CD14-positive monocyte (primary cell): ENCODE data around the gene MGLL. TPM values are rescaled to one million over a fixed set of nuclear protein-coding genes. Genes with fewer than 3 reads are reported as not detected.

ENCODE experiments used
- DNase-seq, 3 donors: peaks; one replicate each; pipeline ENCODE4 v3.0.0-alpha.2; 2011 to 2022
- H2AFZ ChIP-seq: 2 replicates; pipeline ENCODE4 v1.6.0; 2012; ENCODE audit warnings: mild to moderate bottlenecking, low read depth, low read length, inconsistent platforms; ENCODE audit not compliant: insufficient read depth, poor library complexity, severe bottlenecking
- H3K27ac ChIP-seq, 2 donors: 1 replicate in 1 of 2; 2 replicates in 1 of 2; pipeline ENCODE4 v1.5.1; 2012 to 2013; ENCODE audit warnings: low read length in 2 of 2, control low read depth in 1 of 2, inconsistent platforms in 1 of 2, low read depth in 1 of 2, mild to moderate bottlenecking in 1 of 2
- H3K27me3 ChIP-seq, 2 donors: one replicate each; pipeline versions ENCODE4 v1.6.0 to v1.6.1; 2011 to 2013; ENCODE audit warnings: low read length in 2 of 2; ENCODE audit not compliant: control insufficient read depth in 2 of 2, insufficient read depth in 2 of 2
- H3K36me3 ChIP-seq, 2 donors: replicated peaks in 1 of 2; 1 replicate in 1 of 2; 2 replicates in 1 of 2; pipeline versions ENCODE4 v1.5.1 to v1.6.1; 2012 to 2013; ENCODE audit warnings: low read length in 2 of 2, control low read depth in 1 of 2, inconsistent platforms in 1 of 2, mild to moderate bottlenecking in 1 of 2; ENCODE audit not compliant: insufficient read depth in 2 of 2, control insufficient read depth in 1 of 2
- H3K4me1 ChIP-seq, 2 donors: 1 replicate in 1 of 2; 2 replicates in 1 of 2; pipeline versions ENCODE4 v1.5.1 to v1.6.1; 2012 to 2013; ENCODE audit warnings: low read length in 2 of 2, control low read depth in 1 of 2, inconsistent platforms in 1 of 2, mild to moderate bottlenecking in 1 of 2, moderate library complexity in 1 of 2; ENCODE audit not compliant: insufficient read depth in 2 of 2, control insufficient read depth in 1 of 2
- H3K4me2 ChIP-seq: replicated peaks from 2 replicates; pipeline ENCODE3; 2012; ENCODE audit warnings: low read length, moderate library complexity, mild to moderate bottlenecking; ENCODE audit not compliant: poor library complexity, severe bottlenecking; ENCODE audit errors: extremely low read depth
- H3K4me3 ChIP-seq, 3 experiments: fragments of 200-600 bp in 1 of 3; sonication (generic) in 1 of 3; replicated peaks in 1 of 3; 1 replicate in 2 of 3; 2 replicates in 1 of 3; pipeline ENCODE4 v1.5.1; 2011 to 2013; ENCODE audit warnings: low read length in 3 of 3, mild to moderate bottlenecking in 3 of 3, control low read depth in 2 of 3, low read depth in 2 of 3, inconsistent platforms in 1 of 3, moderate library complexity in 1 of 3
- H3K79me2 ChIP-seq: 2 replicates; pipeline ENCODE4 v1.6.0; 2012; ENCODE audit warnings: mild to moderate bottlenecking, control low read depth, inconsistent platforms, low read length, moderate library complexity; ENCODE audit not compliant: insufficient read depth
- H3K9ac ChIP-seq: 2 replicates; pipeline ENCODE4 v1.6.0; 2017; ENCODE audit warnings: low read length, mild to moderate bottlenecking; ENCODE audit not compliant: insufficient read depth, poor library complexity, severe bottlenecking
- H3K9me3 ChIP-seq, 2 donors: replicated peaks in 1 of 2; 1 replicate in 1 of 2; 2 replicates in 1 of 2; pipeline versions ENCODE4 v1.5.1 to v1.6.1; 2012 to 2013; ENCODE audit warnings: low read length in 2 of 2, control low read depth in 1 of 2; ENCODE audit not compliant: control insufficient read depth in 1 of 2, insufficient read depth in 1 of 2
- H4K20me1 ChIP-seq: 2 replicates; pipeline ENCODE4 v1.6.0; 2012; ENCODE audit warnings: mild to moderate bottlenecking, low read length, control low read depth, moderate library complexity; ENCODE audit not compliant: insufficient read depth
- H3K27ac Mint-ChIP-seq, 7 donors: one replicate each; pipeline ENCODE4 v1.8.0; 2020; ENCODE audit warnings: mild to moderate bottlenecking in 7 of 7, mixed read lengths in 7 of 7, moderate library complexity in 6 of 7, inconsistent platforms in 2 of 7
- H3K27me3 Mint-ChIP-seq, 3 donors: one replicate each; pipeline ENCODE4 v1.8.0; 2021 to 2022; ENCODE audit warnings: low read depth in 3 of 3, mild to moderate bottlenecking in 3 of 3, mixed read lengths in 3 of 3, moderate library complexity in 3 of 3, inconsistent platforms in 1 of 3
- H3K36me3 Mint-ChIP-seq, 2 donors: one replicate each; pipeline ENCODE4 v1.8.0; 2020; ENCODE audit warnings: mixed read lengths in 2 of 2, inconsistent platforms in 1 of 2, mild to moderate bottlenecking in 1 of 2
- H3K4me1 Mint-ChIP-seq: one replicate; pipeline ENCODE4 v1.8.0; 2020; ENCODE audit warnings: mild to moderate bottlenecking, mixed read lengths
- H3K4me3 Mint-ChIP-seq, 2 donors: one replicate each; pipeline ENCODE4 v1.8.0; 2020; ENCODE audit warnings: mild to moderate bottlenecking in 2 of 2, mixed read lengths in 2 of 2, moderate library complexity in 1 of 2
- H3K9me3 Mint-ChIP-seq, 7 donors: one replicate each; pipeline ENCODE4 v1.8.0; 2020 to 2022; ENCODE audit warnings: mixed read lengths in 7 of 7, mild to moderate bottlenecking in 6 of 7, moderate library complexity in 6 of 7, inconsistent platforms in 2 of 7
- CTCF ChIP-seq: fragments of 200-600 bp; IDR thresholded peaks from one replicate; pipeline ENCODE4 v1.8.0; 2022; ENCODE audit warnings: antibody characterized with exemption, mild to moderate bottlenecking
- WGBS: methylation state at CpG from one replicate; pipeline ENCODE4 v1.1.5; 2013; ENCODE audit warnings: missing lambda C conversion rate; ENCODE audit not compliant: insufficient coverage; 5-methylcytosine and 5-hydroxymethylcytosine counted together
- intact Hi-C, 2 donors: fragments of 100-400 bp; cut with micrococcal nuclease; formaldehyde crosslinking; loops; one replicate each; pipeline versions ENCODE4 v1.15.0 to v1.15.1; 2023
- polyA plus RNA-seq, 3 donors: library from polyadenylated mRNA; depleted of rRNA in 1 of 3; unstranded in 2 of 3; stranded (reverse) in 1 of 3; fragments of 300-500 nt in 2 of 3; fragments of >200 nt in 1 of 3; fragmentation: Illumina TruSeq in 2 of 3; gene quantifications; 1 replicate in 2 of 3; 2 replicates in 1 of 3; pipeline ENCODE4 v1.2.3, GENCODE V29; 2012 to 2021

MGLL gene
- polyA plus RNA-seq, 3 donors, result 4.4 to 10.0 (median 6.4) TPM

GRCh38 chr3:127697551-127698240, 124.6 kb downstream of the MGLL start:
- Mint-ChIP-seq H3K4me3 (peak overlapping the region in 1 of 2 donors; percentile 51), H3K27me3 (peaks cover 0 to 1% (median 1%) of the 10 kb centered on the region in 3 donors), H3K27ac (peak overlapping the region in 6 of 7 donors; percentile 38 to 86 (median 67)), H3K9me3 (peaks cover 0 to 2% (median 0%) of the 10 kb centered on the region in 7 donors), H3K36me3 (no peaks in the 10 kb centered on the region), H3K4me1 (peaks cover 14% of the 10 kb centered on the region)
- Histone ChIP-seq H3K27me3 (no peaks in the 10 kb centered on the region), H3K36me3 (no peaks in the 10 kb centered on the region), H3K79me2 (no peaks in the 10 kb centered on the region), H3K9me3 (no peaks in the 10 kb centered on the region), H3K4me1 (peaks cover 16 to 18% of the 10 kb centered on the region in 2 donors), H3K9ac (no peak overlapping the region), H2AFZ (peak overlapping the region; percentile 52), H3K27ac (peak overlapping the region in 1 of 2 donors; percentile 31), H3K4me2 (peak overlapping the region; percentile 15), H3K4me3 (peak overlapping the region in 1 of 3 experiments; percentile 20), H4K20me1 (no peaks in the 10 kb centered on the region)
- 77% methylated on average over 13 of the region's 16 CpGs for WGBS
- no peak for TF ChIP-seq CTCF
- intact Hi-C loops, result loop anchor here (5.0 kb wide), 3 partner anchors 40 to 55 kb away; no protein-coding TSS in a partner anchor
- DNase-seq, result peak; percentile 41 to 61 (median 51)

GRCh38 chr3:127694467-127695215, 127.7 kb downstream of the MGLL start:
- H3K9me3 Mint-ChIP-seq, result no peaks in the 10 kb centered on the region
- peaks cover 16% of the 10 kb centered on the region for H3K4me1 Mint-ChIP-seq
- Histone ChIP-seq H3K4me1 (peaks cover 16 to 18% of the 10 kb centered on the region in 2 donors), H3K27ac (no peak overlapping the region), H3K4me2 (no peak overlapping the region), H2AFZ (no peak overlapping the region), H3K4me3 (no peak overlapping the region), H3K9me3 (no peaks in the 10 kb centered on the region), H3K79me2 (no peaks in the 10 kb centered on the region), H3K36me3 (no peaks in the 10 kb centered on the region), H4K20me1 (no peaks in the 10 kb centered on the region), H3K9ac (no peak overlapping the region), H3K27me3 (no peaks in the 10 kb centered on the region)
- peak; percentile 18 for TF ChIP-seq CTCF
- intact Hi-C loops, result loop anchor here (5.0 kb wide), 4 partner anchors 43 to 128 kb away; partner anchors contain the start of gene MGLL (in 1 of the 2)
- DNase-seq, result peak; percentile 38 to 52 (median 39)
- WGBS, result 88% methylated on average over 14 of the region's 17 CpGs
- peaks cover 0 to 1% (median 1%) of the 10 kb centered on the region in 3 donors for H3K27me3 Mint-ChIP-seq
- no peak overlapping the region for H3K27ac Mint-ChIP-seq
- H3K36me3 Mint-ChIP-seq, result no peaks in the 10 kb centered on the region
- H3K4me3 Mint-ChIP-seq, result no peak overlapping the region
